Loucy (cell line): Measurements from ENCODE around the gene TCTN1.

Experiments used
- CTCF ChIP-seq: fragments of 200-600 bp; sonication (generic); conservative IDR thresholded peaks from 2 replicates; pipeline ENCODE4 v1.5.1; 2014; ENCODE audit warnings: mild to moderate bottlenecking, antibody characterized with exemption, low read length
- EZH2phosphoT487 ChIP-seq: fragments of 200-600 bp; IDR thresholded peaks from 2 replicates; pipeline ENCODE4 v1.6.1; 2018; ENCODE audit warnings: antibody characterized with exemption, mild to moderate bottlenecking, moderate library complexity, borderline replicate concordance

GRCh38 chr12:110658878-110659277 lies 44.9 kb downstream of the TCTN1 start:
- TF ChIP-seq CTCF (no peak), EZH2phosphoT487 (no peak)
